Stimulated activated CD8-positive, alpha-beta memory T cell treated with anti-CD3 and anti-CD28 coated beads, Interleukin-15, amount 100 ng/mL, for 4 hours (primary cell): ENCODE data around the gene RPL27.
A peak's percentile ranks its signal among the peaks of the same experiment; 100 is the strongest.

Experiments
- DNase-seq, 2 donors: peaks; one replicate each; pipeline ENCODE4 v3.0.0-alpha.2; 2020; ENCODE audit warnings: low read depth in 2 of 2

The RPL27 gene

GRCh38 chr17:43020789-43021740 is 22.8 kb downstream of the RPL27 start:
- DNase-seq, result no peak

DNA sequence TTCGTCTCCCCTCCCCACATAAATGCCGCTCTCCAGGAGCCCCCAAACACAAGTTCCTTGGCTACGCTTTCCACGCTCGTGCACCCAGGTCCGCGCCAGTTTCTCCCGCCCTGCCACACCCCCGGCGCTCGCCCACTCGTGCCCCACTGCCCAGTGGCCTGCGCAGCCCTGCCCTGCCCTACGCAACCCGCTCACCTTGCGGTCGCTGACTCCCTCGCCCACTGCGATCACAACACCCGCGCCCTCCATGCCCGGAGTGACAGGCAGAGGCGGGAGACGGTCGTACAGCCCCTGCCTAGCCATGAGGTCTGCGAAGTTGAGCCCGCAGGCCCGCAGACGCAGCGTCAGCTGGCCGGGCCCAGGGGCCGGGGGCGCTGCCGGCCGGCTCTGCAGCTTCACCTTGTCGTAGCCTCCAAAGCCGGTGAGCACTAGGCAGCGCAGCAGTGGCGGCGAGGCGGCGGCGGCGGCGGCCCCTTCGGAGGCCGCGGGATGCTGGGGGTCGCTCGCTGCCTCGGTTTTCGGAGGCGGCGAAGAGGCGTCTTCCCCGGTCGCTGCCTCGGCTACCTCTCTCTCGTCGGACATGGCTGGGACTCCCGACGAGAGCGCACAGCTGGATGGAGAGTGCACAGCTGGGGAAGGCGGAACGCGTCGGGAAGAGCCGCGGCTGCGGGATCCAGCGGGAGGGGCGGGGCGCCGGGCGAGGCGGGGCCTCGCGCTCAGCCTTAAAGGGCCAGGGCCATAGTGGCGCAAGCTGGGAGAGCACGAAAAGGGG is 23.7 kb downstream of the RPL27 start, which contains the start of gene VAT1:
Gene VAT1 (minus strand): TSS at position 645 of the 772 bp plus-strand sequence. CDS start 63 bp downstream, at position 582.
- peak; percentile 20 to 23 for DNase-seq

GRCh38 chr17:43024407-43025289 is 26.4 kb downstream of the RPL27 start, which contains the start of gene RND2:
Gene RND2, plus strand, starts transcription at chr17:43025231. Its CDS starts 117 bp downstream, at chr17:43025348.
- peak; percentile 52 to 64 for DNase-seq

DNA sequence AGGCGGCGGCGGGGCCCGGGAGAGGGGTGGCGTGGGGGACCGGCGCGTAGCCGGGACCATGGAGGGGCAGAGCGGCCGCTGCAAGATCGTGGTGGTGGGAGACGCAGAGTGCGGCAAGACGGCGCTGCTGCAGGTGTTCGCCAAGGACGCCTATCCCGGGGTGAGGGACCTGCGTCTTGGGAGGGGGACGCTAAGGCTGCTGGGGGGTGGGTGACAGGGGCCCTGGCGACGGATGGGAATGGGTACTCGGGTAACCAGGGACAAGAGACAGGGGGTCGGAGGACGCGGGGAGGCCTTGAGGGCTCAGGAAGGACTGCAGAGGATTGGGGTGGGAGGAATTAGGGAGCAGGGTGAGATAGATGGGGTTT is 27.1 kb downstream of the RPL27 start:
- no peak for DNase-seq

GRCh38 chr17:43025766-43026537 is 27.7 kb downstream of the RPL27 start:
- DNase-seq, result no peak

DNA sequence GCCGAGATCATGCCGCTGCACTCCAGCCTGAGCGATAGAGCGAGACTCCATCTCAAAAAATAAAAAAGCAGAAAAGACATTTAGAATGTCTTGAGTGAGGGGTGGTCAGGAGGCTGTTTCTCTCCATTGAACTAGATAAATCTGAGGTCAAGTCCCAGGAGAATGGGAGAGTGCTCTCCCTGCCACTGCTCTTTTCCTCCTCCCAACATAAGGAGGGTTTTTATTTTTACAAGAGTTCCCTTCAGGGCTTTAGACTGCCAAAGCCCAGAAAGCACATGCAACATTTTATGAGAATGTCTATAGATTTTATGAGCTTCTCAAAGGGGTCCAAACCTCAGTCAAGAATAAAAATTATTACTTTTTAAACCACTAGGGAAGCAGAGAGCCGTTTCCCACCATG is 28.4 kb downstream of the RPL27 start:
- DNase-seq, result no peak

GRCh38 chr17:43027091-43028032 is 29.1 kb downstream of the RPL27 start:
- DNase-seq, result no peak

GRCh38 chr17:43028221-43028861 is 30.1 kb downstream of the RPL27 start:
- DNase-seq, result no peak

- no peak for DNase-seq
Observed at GRCh38 chr17:43030137-43030767, 32.0 kb downstream of the RPL27 start.

DNA sequence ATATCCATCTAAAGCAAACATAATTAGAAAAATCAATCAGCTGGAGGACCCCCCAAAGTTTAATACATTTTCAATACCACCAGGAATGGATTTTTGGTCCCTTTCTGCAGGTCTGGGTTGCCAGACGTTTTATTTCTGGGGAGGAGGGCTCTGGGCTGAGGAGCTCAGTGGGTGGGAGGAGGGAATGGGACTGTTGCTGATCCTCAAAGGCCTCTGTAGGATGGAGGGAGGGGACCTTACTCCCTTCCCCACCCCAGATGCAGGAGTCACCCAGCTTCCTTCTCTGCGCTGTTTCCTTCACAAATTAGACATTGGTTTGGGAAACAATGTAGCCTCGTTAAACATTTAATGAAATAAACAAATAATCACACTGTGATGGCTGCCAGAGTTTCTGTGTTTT is 33.4 kb downstream of the RPL27 start:
- DNase-seq, result no peak

GRCh38 chr17:43033948-43034881 is 36.0 kb downstream of the RPL27 start:
- no peak for DNase-seq

GRCh38 chr17:43034894-43035293 is 36.7 kb downstream of the RPL27 start:
- no peak for DNase-seq

DNA sequence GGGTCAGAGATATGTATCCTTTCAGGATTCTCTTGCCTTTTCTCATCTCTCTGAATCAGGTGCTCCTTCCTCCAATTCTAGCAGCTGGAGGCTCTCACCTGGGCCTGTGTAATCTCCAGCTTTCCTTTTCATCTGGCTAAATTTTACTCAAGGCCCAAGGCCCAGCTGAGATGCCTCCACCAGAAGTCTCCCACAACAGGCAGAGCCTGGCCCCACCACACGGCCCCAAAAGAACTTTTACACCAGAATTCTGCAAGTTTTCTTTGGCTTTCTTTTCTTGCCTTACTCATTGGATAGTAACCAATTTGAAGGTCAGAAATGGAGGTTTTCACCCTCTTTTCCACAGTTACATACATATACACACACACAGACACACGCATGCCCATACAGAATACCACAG is 41.4 kb downstream of the RPL27 start:
- no peak for DNase-seq

DNA sequence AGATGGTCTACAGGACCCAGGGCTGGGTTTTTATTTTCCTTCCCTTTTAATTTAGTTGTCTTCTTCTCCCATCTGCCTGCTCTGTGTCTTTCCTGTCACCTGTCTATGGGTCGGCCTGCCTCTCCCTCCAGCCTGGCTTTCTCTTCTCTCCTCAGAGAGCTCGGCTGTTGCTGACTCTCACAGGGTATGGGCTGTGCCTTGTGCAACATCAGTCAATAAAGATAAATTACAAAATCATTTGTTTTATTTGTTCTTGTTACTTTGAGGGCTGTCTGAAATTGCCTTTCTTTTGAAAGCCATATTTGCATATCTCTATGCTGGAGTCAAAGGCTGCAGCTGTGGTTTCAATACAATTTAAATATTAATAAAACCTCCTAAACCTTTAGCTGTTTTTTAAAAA is 42.4 kb downstream of the RPL27 start:
- no peak for DNase-seq

- DNase-seq, result no peak
Observed at GRCh38 chr17:43042025-43042628, 43.9 kb downstream of the RPL27 start.

GRCh38 chr17:43043307-43043706 is 45.1 kb downstream of the RPL27 start:
- no peak for DNase-seq

GRCh38 chr17:43044024-43044423 is 45.8 kb downstream of the RPL27 start:
- no peak for DNase-seq
